ENCODE data around the gene PAGE2. TPM values are rescaled to one million over a fixed set of nuclear protein-coding genes. Genes with fewer than 3 reads are reported as not detected.
A peak's percentile ranks its signal among the peaks of the same experiment; 100 is the strongest.
"Not testable (repeated sequence)": the region's sequence is repeated elsewhere in the genome, so short reads cannot be mapped to it uniquely, and the experiment has no call there.

PAGE2 gene
- total and polyA plus RNA-seq, 2 donors (not counting 3 experiments of a cell fraction or from before 2014, with no cell fraction given), result not detected

GRCh38 chrX:55111578-55112254, 22.9 kb downstream of the PAGE2 start:
- dilution Hi-C loops (cut with MboI; ENCODE audit: extremely low pct_ligation_motif_present, low sequenced_read_pairs), result no loop called here
- no peak overlapping the region for H2AFZ ChIP-seq (ENCODE audit: low read depth, low read length)
- no peaks in the 10 kb centered on the region for H3K9me1 ChIP-seq (replicated peaks; ENCODE audit: control insufficient read depth, extremely low read depth, insufficient read depth, low read length)
- no peak overlapping the region for H3K27ac ChIP-seq (ENCODE audit: insufficient read depth, low read depth, low read length)
- FAIRE-seq, result no peak
- peaks cover 1% of the 10 kb centered on the region for H3K4me1 ChIP-seq (ENCODE audit: control insufficient read depth, extremely low read depth, insufficient read depth, low read length)
- intact Hi-C loops (cut with micrococcal nuclease), result no loop called here
- H3K9me3 ChIP-seq (replicated peaks; ENCODE audit: control insufficient read depth, insufficient read depth, low read length), result no peaks in the 10 kb centered on the region
- no peaks in the 10 kb centered on the region for H3K36me3 ChIP-seq (ENCODE audit: control insufficient read depth in 2 of 2, extremely low read depth in 1 of 2, insufficient read depth in 2 of 2, low read length in 2 of 2)
- H3K4me2 ChIP-seq (ENCODE audit: insufficient read depth, low read length), result no peak overlapping the region
- no peak for DNase-seq (ENCODE audit: low read depth, low spot score)
- no peak overlapping the region for H3K9ac ChIP-seq (replicated peaks; ENCODE audit: extremely low read depth, insufficient read depth, low read length)
- H3K27me3 ChIP-seq (ENCODE audit: control insufficient read depth in 2 of 2, insufficient read depth in 2 of 2, low read length in 2 of 2), result no peaks in the 10 kb centered on the region
- H4K20me1 ChIP-seq (replicated peaks; ENCODE audit: control insufficient read depth, extremely low read depth, insufficient read depth, low read length), result no peaks in the 10 kb centered on the region
- H3K4me3 ChIP-seq (replicated peaks in 1 of 3; ENCODE audit: insufficient read depth in 1 of 3, low read depth in 1 of 3, low read length in 3 of 3), result no peak overlapping the region
- POLR2A ChIA-PET, result no interaction called here
- CTCF ChIA-PET, result no interaction called here
- H3K79me2 ChIP-seq (ENCODE audit: control insufficient read depth, insufficient read depth, low read length), result no peaks in the 10 kb centered on the region
- no peak for TF ChIP-seq JUN (IDR thresholded peaks at IDR 0.05; ENCODE audit: borderline replicate concordance, insufficient read depth, insufficient read length, low read depth)
- no peak for TF ChIP-seq CTCF (IDR thresholded peaks at IDR 0.05; ENCODE audit: extremely low read depth in 1 of 2, insufficient read depth in 1 of 2, low read depth in 1 of 2, low read length in 2 of 2)
- TF ChIP-seq EZH2 (IDR thresholded peaks at IDR 0.05; ENCODE audit: borderline replicate concordance, low read depth, low read length, severe bottlenecking), result no peak
- no TSS peak for BruUV-seq (replicated peaks)

GRCh38 chrX:55116589-55116988, 27.8 kb downstream of the PAGE2 start:
- H3K36me3 ChIP-seq (ENCODE audit: control insufficient read depth in 2 of 2, extremely low read depth in 1 of 2, insufficient read depth in 2 of 2, low read length in 2 of 2); H3K79me2 ChIP-seq (ENCODE audit: control insufficient read depth, insufficient read depth, low read length); H3K4me3 ChIP-seq (replicated peaks in 1 of 3; ENCODE audit: insufficient read depth in 1 of 3, low read depth in 1 of 3, low read length in 3 of 3); H3K9ac ChIP-seq (replicated peaks; ENCODE audit: extremely low read depth, insufficient read depth, low read length); H4K20me1 ChIP-seq (replicated peaks; ENCODE audit: control insufficient read depth, extremely low read depth, insufficient read depth, low read length); H3K9me1 ChIP-seq (replicated peaks; ENCODE audit: control insufficient read depth, extremely low read depth, insufficient read depth, low read length); H3K27me3 ChIP-seq (ENCODE audit: control insufficient read depth in 2 of 2, insufficient read depth in 2 of 2, low read length in 2 of 2); H3K9me3 ChIP-seq (replicated peaks; ENCODE audit: control insufficient read depth, insufficient read depth, low read length); dilution Hi-C loops (cut with MboI; ENCODE audit: extremely low pct_ligation_motif_present, low sequenced_read_pairs); H3K27ac ChIP-seq (ENCODE audit: insufficient read depth, low read depth, low read length); intact Hi-C loops (cut with micrococcal nuclease); FAIRE-seq; H2AFZ ChIP-seq (ENCODE audit: low read depth, low read length); BruUV-seq (replicated peaks); POLR2A ChIA-PET; H3K4me2 ChIP-seq (ENCODE audit: insufficient read depth, low read length); CTCF ChIA-PET: not testable (repeated sequence)
- DNase-seq (ENCODE audit: low read depth, low spot score), result peak; percentile 43
- peaks cover 33% of the 10 kb centered on the region for H3K4me1 ChIP-seq (ENCODE audit: control insufficient read depth, extremely low read depth, insufficient read depth, low read length)

Measured in endothelial cell of umbilical vein (primary cell).